Vagina (tissue), 2 donors: ENCODE data around the gene ADCY3.

Experiments
- POLR2A ChIP-seq, 2 donors: fragments of 450-650 bp; IDR thresholded peaks; one replicate each; pipeline ENCODE4 v1.6.1; 2017; ENCODE audit warnings: antibody characterized with exemption in 2 of 2, mild to moderate bottlenecking in 2 of 2, moderate library complexity in 2 of 2
- TF ChIP-seq, protein P1 (sequence below), 3 experiments: fragments of 450-650 bp in 2 of 3; fragments of 200-600 bp in 1 of 3; sonication (generic) in 1 of 3; IDR thresholded peaks; one replicate each; pipeline ENCODE4 v1.5.1; 2017 to 2019; ENCODE audit warnings: antibody characterized with exemption in 3 of 3, mild to moderate bottlenecking in 2 of 3, moderate library complexity in 2 of 3

GRCh38 chr2:24917086-24917485 lies 3.0 kb downstream of the ADCY3 start:
- TF ChIP-seq POLR2A (IDR thresholded peaks at IDR 0.05): no peak
- TF ChIP-seq, protein P1, sequence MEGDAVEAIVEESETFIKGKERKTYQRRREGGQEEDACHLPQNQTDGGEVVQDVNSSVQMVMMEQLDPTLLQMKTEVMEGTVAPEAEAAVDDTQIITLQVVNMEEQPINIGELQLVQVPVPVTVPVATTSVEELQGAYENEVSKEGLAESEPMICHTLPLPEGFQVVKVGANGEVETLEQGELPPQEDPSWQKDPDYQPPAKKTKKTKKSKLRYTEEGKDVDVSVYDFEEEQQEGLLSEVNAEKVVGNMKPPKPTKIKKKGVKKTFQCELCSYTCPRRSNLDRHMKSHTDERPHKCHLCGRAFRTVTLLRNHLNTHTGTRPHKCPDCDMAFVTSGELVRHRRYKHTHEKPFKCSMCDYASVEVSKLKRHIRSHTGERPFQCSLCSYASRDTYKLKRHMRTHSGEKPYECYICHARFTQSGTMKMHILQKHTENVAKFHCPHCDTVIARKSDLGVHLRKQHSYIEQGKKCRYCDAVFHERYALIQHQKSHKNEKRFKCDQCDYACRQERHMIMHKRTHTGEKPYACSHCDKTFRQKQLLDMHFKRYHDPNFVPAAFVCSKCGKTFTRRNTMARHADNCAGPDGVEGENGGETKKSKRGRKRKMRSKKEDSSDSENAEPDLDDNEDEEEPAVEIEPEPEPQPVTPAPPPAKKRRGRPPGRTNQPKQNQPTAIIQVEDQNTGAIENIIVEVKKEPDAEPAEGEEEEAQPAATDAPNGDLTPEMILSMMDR (IDR thresholded peaks at IDR 0.05): no peak
